ENCODE results near the gene SUSD5. TPM values are rescaled to one million over a fixed set of nuclear protein-coding genes. Genes with fewer than 3 reads are reported as not detected.
A peak's percentile ranks its signal among the peaks of the same experiment; 100 is the strongest.

SUSD5 gene
- total and polyA plus RNA-seq, 3 donors from 2014 or later: 4.9 to 7.7 (median 5.6) TPM

GRCh38 chr3:33153782-33154181 lies 64.8 kb downstream of the SUSD5 start:
- TF ChIP-seq, protein P1, sequence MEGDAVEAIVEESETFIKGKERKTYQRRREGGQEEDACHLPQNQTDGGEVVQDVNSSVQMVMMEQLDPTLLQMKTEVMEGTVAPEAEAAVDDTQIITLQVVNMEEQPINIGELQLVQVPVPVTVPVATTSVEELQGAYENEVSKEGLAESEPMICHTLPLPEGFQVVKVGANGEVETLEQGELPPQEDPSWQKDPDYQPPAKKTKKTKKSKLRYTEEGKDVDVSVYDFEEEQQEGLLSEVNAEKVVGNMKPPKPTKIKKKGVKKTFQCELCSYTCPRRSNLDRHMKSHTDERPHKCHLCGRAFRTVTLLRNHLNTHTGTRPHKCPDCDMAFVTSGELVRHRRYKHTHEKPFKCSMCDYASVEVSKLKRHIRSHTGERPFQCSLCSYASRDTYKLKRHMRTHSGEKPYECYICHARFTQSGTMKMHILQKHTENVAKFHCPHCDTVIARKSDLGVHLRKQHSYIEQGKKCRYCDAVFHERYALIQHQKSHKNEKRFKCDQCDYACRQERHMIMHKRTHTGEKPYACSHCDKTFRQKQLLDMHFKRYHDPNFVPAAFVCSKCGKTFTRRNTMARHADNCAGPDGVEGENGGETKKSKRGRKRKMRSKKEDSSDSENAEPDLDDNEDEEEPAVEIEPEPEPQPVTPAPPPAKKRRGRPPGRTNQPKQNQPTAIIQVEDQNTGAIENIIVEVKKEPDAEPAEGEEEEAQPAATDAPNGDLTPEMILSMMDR (IDR thresholded peaks at IDR 0.05): no peak
- TF ChIP-seq POLR2A (IDR thresholded peaks at IDR 0.05): no peak
- H3K36me3 ChIP-seq (ENCODE audit: low read depth, missing control alignments): no peaks in the 10 kb centered on the region
- H3K4me3 ChIP-seq: no peak overlapping the region
- WGBS, 2 donors: 84 to 93% methylated on average over 4 of the region's 4 CpGs
- H3K9me3 ChIP-seq: no peaks in the 10 kb centered on the region
- H3K27me3 ChIP-seq: no peaks in the 10 kb centered on the region
- no peak overlapping the region for H3K27ac ChIP-seq
- intact Hi-C loops (cut with DNase I; ENCODE audit: low total_unique reads): no loop called here
- no peak for DNase-seq
- no peaks in the 10 kb centered on the region for H3K4me1 ChIP-seq

- 94 to 96% methylated on average over 9 to 17 of the region's 19 CpGs for WGBS, 2 donors
- Histone ChIP-seq H3K27me3 (no peaks in the 10 kb centered on the region), H3K4me3 (no peak overlapping the region), H3K9me3 (no peaks in the 10 kb centered on the region), H3K4me1 (no peaks in the 10 kb centered on the region), H3K36me3 (ENCODE audit: low read depth, missing control alignments) (no peaks in the 10 kb centered on the region), H3K27ac (no peak overlapping the region)
- intact Hi-C loops (cut with DNase I; ENCODE audit: low total_unique reads): no loop called here
- no peak for DNase-seq
- TF ChIP-seq, protein P1 (IDR thresholded peaks at IDR 0.05): no peak
- TF ChIP-seq POLR2A (IDR thresholded peaks at IDR 0.05): no peak
Observed at GRCh38 chr3:33152363-33153360, 65.9 kb downstream of the SUSD5 start.

DNA sequence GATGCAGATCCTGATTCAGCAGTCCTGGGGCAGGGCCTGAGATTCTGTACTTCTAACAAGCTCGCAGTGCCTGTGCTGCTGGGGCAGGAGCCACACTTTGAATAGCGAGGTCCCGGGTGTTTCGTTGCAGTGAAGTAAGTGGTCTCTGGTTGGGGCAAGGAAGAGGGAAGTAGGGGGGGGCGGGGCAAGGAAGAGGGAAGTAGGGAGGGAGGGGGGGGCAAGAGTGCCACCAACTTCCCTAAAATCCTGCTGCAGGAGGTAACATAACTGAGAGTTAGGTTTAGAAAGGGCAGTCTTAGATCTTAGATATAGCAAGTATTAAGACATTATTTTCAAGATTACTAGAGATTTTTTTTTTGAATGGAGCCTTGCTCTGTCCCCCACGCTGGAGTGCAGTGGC lies 69.3 kb downstream of the SUSD5 start:
- no peak overlapping the region for H3K4me3 ChIP-seq
- H3K27ac ChIP-seq: no peak overlapping the region
- 77 to 94% methylated on average over 5 of the region's 6 CpGs for WGBS, 2 donors
- DNase-seq: no peak
- no peaks in the 10 kb centered on the region for H3K36me3 ChIP-seq (ENCODE audit: low read depth, missing control alignments)
- TF ChIP-seq POLR2A (IDR thresholded peaks at IDR 0.05): no peak
- TF ChIP-seq, protein P1 (IDR thresholded peaks at IDR 0.05): no peak
- intact Hi-C loops (cut with DNase I; ENCODE audit: low total_unique reads): no loop called here
- no peaks in the 10 kb centered on the region for H3K27me3 ChIP-seq
- H3K4me1 ChIP-seq: peaks cover 6% of the 10 kb centered on the region
- no peaks in the 10 kb centered on the region for H3K9me3 ChIP-seq

GRCh38 chr3:33146791-33147445 lies 71.7 kb downstream of the SUSD5 start:
- intact Hi-C loops (cut with DNase I; ENCODE audit: low total_unique reads): no loop called here
- no peak for DNase-seq

More at GRCh38 chr3:33146791-33147445, 71.7 kb downstream of the SUSD5 start:
- H3K27me3 ChIP-seq: no peaks in the 10 kb centered on the region
- 55 to 67% methylated on average over 8 of the region's 8 CpGs for WGBS, 2 donors
- H3K9me3 ChIP-seq: no peaks in the 10 kb centered on the region
- H3K36me3 ChIP-seq (ENCODE audit: low read depth, missing control alignments): no peaks in the 10 kb centered on the region
- no peak overlapping the region for H3K27ac ChIP-seq
- no peak for TF ChIP-seq POLR2A (IDR thresholded peaks at IDR 0.05)
- TF ChIP-seq, protein P1 (IDR thresholded peaks at IDR 0.05): peak in 1 of 3 experiments; percentile 8
- peaks cover 6% of the 10 kb centered on the region for H3K4me1 ChIP-seq
- H3K4me3 ChIP-seq: no peak overlapping the region
